K562 (cell line): ENCODE data around the gene ZNF280D. TPM values are rescaled to one million over a fixed set of nuclear protein-coding genes. Genes with fewer than 3 reads are reported as not detected.

Experiments used
- ADNP ChIP-seq: fragments of 200-800 bp; sonication (Bioruptor generic); IDR thresholded peaks from 2 replicates; pipeline ENCODE4 v1.6.1; 2016; ENCODE audit warnings: missing genetic modification characterization, missing compliant biosample characterization
- ATF2 ChIP-seq: sonication (generic); formaldehyde crosslinking; IDR thresholded peaks from 2 replicates; pipeline ENCODE4 v1.8.1; 2022; ENCODE audit warnings: missing genetic modification reagents
- BRD4 ChIP-seq: fragments of 200-600 bp; sonication (generic); IDR thresholded peaks from 2 replicates; pipeline ENCODE4 v1.6.1; 2017; ENCODE audit warnings: inconsistent platforms
- DLX4 ChIP-seq: fragments of 250-450 bp; sonication (Bioruptor Pico); IDR thresholded peaks from 2 replicates; pipeline ENCODE4 v1.6.1; 2021; ENCODE audit warnings: mild to moderate bottlenecking
- EP300 ChIP-seq: IDR thresholded peaks from 2 replicates; pipeline ENCODE4 v1.6.1; 2012; ENCODE audit warnings: low read length, improper control_type of control experiment
- HNRNPH1 ChIP-seq: fragments of 200-400 bp; formaldehyde crosslinking; optimal IDR thresholded peaks from 2 replicates; pipeline ENCODE3; 2017; ENCODE audit warnings: low read depth, mild to moderate bottlenecking, low read length, moderate library complexity
- KLF6 ChIP-seq: fragments of 250-450 bp; sonication (Bioruptor Pico); IDR thresholded peaks from 2 replicates; pipeline ENCODE4 v1.4.0; 2020; ENCODE audit warnings: mild to moderate bottlenecking, moderate library complexity, borderline replicate concordance
- MIER1 ChIP-seq: fragments of 450-650 bp; IDR thresholded peaks from 2 replicates; pipeline ENCODE4 v1.6.1; 2016; ENCODE audit warnings: antibody characterized with exemption, mild to moderate bottlenecking, low read depth
- MITF ChIP-seq: IDR thresholded peaks from 2 replicates; pipeline ENCODE4 v1.6.1; 2014; ENCODE audit warnings: antibody characterized with exemption
- NKRF ChIP-seq: fragments of 450-650 bp; IDR thresholded peaks from 2 replicates; pipeline ENCODE4 v1.6.1; 2016; ENCODE audit warnings: borderline replicate concordance
- PHF20 ChIP-seq: fragments of 450-650 bp; IDR thresholded peaks from 2 replicates; pipeline ENCODE4 v1.6.1; 2018; ENCODE audit not compliant: partially characterized antibody
- PML ChIP-seq: IDR thresholded peaks from 2 replicates; pipeline ENCODE4 v1.6.1; 2012; ENCODE audit warnings: low read length, inconsistent platforms
- PRPF4 ChIP-seq: fragments of 200-400 bp; formaldehyde crosslinking; IDR thresholded peaks from one replicate; pipeline ENCODE4 v1.6.1; 2017; ENCODE audit warnings: low read length, low read depth, mild to moderate bottlenecking; ENCODE audit not compliant: insufficient read depth, poor library complexity, severe bottlenecking
- RBM14 ChIP-seq: fragments of 200-400 bp; formaldehyde crosslinking; IDR thresholded peaks from 2 replicates; pipeline ENCODE4 v1.6.1; 2018; ENCODE audit warnings: low read depth, mild to moderate bottlenecking, low read length, moderate library complexity, borderline replicate concordance; ENCODE audit not compliant: insufficient read depth
- RFX1 ChIP-seq: fragments of 450-650 bp; IDR thresholded peaks from 2 replicates; pipeline ENCODE4 v1.6.1; 2016; ENCODE audit warnings: mild to moderate bottlenecking, moderate library complexity
- SP1 ChIP-seq: sonication (generic); formaldehyde crosslinking; IDR thresholded peaks from 2 replicates; pipeline ENCODE4 v1.8.1; 2022; ENCODE audit warnings: mild to moderate bottlenecking, missing genetic modification reagents
- TARDBP ChIP-seq: fragments of 450-650 bp; IDR thresholded peaks from 2 replicates; pipeline ENCODE4 v1.6.1; 2016
- TFAM ChIP-seq: fragments of 250-450 bp; sonication (Bioruptor Pico); conservative IDR thresholded peaks from 2 replicates; pipeline ENCODE4 v1.5.0; 2021; ENCODE audit warnings: mild to moderate bottlenecking, moderate library complexity
- TRIM24 ChIP-seq, 2 experiments: fragments of 450-650 bp; IDR thresholded peaks; 2 replicates each; pipeline ENCODE4 v1.6.1; 2016
- ZBED1 ChIP-seq: IDR thresholded peaks from 2 replicates; pipeline ENCODE4 v1.6.1; 2014
- ZFX ChIP-seq: sonication (generic); formaldehyde crosslinking; IDR thresholded peaks from 2 replicates; pipeline ENCODE4 v1.8.0; 2022; ENCODE audit warnings: mild to moderate bottlenecking, missing genetic modification reagents, moderate library complexity
- ZNF212 ChIP-seq: fragments of 450-650 bp; formaldehyde crosslinking; IDR thresholded peaks from 2 replicates; pipeline ENCODE4 v1.4.0; 2020; ENCODE audit warnings: mild to moderate bottlenecking
- ZNF274 ChIP-seq: IDR thresholded peaks from 2 replicates; pipeline ENCODE4 v1.6.1; 2011; ENCODE audit warnings: low read depth, mild to moderate bottlenecking, low read length, moderate library complexity, borderline replicate concordance
- ZNF324 ChIP-seq: fragments of 250-450 bp; sonication (Bioruptor Pico); IDR thresholded peaks from 2 replicates; pipeline ENCODE4 v1.4.0; 2020; ENCODE audit warnings: mild to moderate bottlenecking
- ZNF444 ChIP-seq: fragments of 250-450 bp; sonication (Bioruptor Pico); IDR thresholded peaks from 2 replicates; pipeline ENCODE4 v1.4.0; 2020; ENCODE audit warnings: mild to moderate bottlenecking, moderate library complexity
- polyA plus RNA-seq, 8 experiments: library from polyadenylated mRNA; depleted of rRNA in 4 of 8; stranded (reverse) in 5 of 8; unstranded in 3 of 8; fragments of >200 nt; fragmentation: Nextera tagmentation in 2 of 8; fragmentation: Illumina TruSeq in 1 of 8; extraction: Ambion mirVana in 2 of 8; extraction: Trizol in 1 of 8; gene quantifications; 2 replicates each; pipeline versions ENCODE4 v1.2.1 to v1.2.3, GENCODE V29; 2011 to 2014; ENCODE audit warnings: inconsistent platforms in 1 of 8, missing spikeins in 1 of 8
- total RNA-seq, 7 experiments: library from RNA; depleted of rRNA in 6 of 7; stranded (reverse); fragments of >200 nt in 6 of 7; fragmentation: Illumina TruSeq in 2 of 7; extraction: Trizol in 2 of 7; gene quantifications; 2 replicates each; pipeline versions ENCODE4 v1.2.1 to v1.2.3, GENCODE V29; 2011 to 2021; ENCODE audit warnings: low replicate concordance in 1 of 7

Gene ZNF280D
- total and polyA plus RNA-seq, 9 of the 15 experiments (the other 6 are each of a cell fraction or from before 2014, with no cell fraction given): 8.3 to 21.8 (median 18.4) TPM

GRCh38 chr15:56733136-56734012 is at the start of gene ZNF280D (continued):
- no peak; the same call in 1 of the 2 replicates for TF ChIP-seq KLF6 (CRISPR knock-in tag)
- peak; percentile 73; the same call in 1 of the 2 replicates for TF ChIP-seq ZNF324 (CRISPR knock-in tag)
- 0 out of 2 replicates have a peak, but pooled peaks have one; percentile 2 for TF ChIP-seq BRD4
- TF ChIP-seq ADNP: no peak
- peak; percentile 69 for TF ChIP-seq ZNF444 (CRISPR knock-in tag)
- TF ChIP-seq PRPF4: peak; percentile 59
- TF ChIP-seq HNRNPH1: no peak
- TF ChIP-seq ATF2 (CRISPR knock-in tag): peak; percentile 87; the same call in 1 of the 2 replicates
- no peak for TF ChIP-seq MIER1
- TF ChIP-seq SP1: peak; percentile 81
- 0 out of 2 replicates have a peak, but pooled peaks have one; percentile 22 for TF ChIP-seq MITF
- no peak for TF ChIP-seq TFAM (CRISPR knock-in tag)
- TF ChIP-seq EP300: peak; percentile 5; the same call in 1 of the 2 replicates
- no peak; the same call in 1 of the 2 replicates for TF ChIP-seq RBM14
- TF ChIP-seq ZNF274: no peak
- peak in 1 of 2 experiments; percentile 79; a peak in 2 of 4 replicates for TF ChIP-seq TRIM24 (IDR thresholded peaks at IDR 0.05)
- no peak for TF ChIP-seq DLX4
- TF ChIP-seq TARDBP: peak; percentile 69; the same call in 1 of the 2 replicates
- TF ChIP-seq PHF20: no peak
- TF ChIP-seq ZFX (CRISPR knock-in tag): peak; percentile 97
- no peak for TF ChIP-seq NKRF
- TF ChIP-seq PML: no peak
- no peak for TF ChIP-seq RFX1
- peak; percentile 76; the same call in 1 of the 2 replicates for TF ChIP-seq ZNF212
- TF ChIP-seq ZBED1: no peak
